ENCODE measurements around the gene FLNC. TPM values are rescaled to one million over a fixed set of nuclear protein-coding genes. Genes with fewer than 3 reads are reported as not detected.

Gene FLNC
- total and polyA plus RNA-seq, 2 donors from 2014 or later: 2.8 to 12.2 TPM

DNA sequence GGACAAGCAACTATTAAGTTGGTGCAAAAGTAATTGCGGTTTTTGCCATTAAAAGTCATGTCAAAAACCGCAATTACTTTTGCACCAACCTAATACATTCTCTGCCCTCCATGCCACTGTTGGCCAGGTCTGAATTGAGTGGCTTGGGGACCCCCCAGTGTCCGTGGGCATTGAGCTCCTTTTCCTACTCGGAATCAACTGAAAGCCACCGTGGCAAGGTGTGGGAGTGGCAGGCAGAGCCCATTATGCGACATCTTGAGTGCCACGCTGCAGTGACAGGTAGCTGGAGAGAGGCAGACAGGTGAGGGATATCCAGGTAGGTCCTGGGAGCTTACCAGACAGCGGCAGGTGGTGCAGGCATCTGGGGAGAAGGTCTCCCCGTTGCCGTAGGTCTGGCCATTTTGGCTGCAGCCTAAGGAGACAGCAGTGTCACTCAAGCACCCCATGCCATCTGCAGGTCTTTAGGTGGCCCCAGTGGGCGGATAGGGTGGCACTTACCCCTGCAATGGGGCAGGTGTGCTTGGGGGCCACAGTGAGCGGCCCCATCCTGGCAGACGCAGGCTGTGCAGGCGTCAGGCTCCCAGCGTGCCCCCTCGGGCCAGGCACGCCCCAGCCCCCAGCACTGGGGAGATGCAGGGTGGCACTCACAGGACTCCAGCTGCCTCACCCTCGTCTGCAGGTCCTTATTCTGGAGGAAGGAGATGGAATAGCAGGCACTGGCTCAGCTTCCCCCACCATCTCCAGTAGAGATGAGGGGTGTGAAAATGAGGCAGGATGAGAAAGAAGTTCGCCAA, 76.8 kb downstream of the FLNC start:
- no peak overlapping the region for H3K4me3 ChIP-seq (ENCODE audit: low read length in 3 of 3)
- H3K27ac ChIP-seq (ENCODE audit: low read depth in 2 of 2, low read length in 2 of 2): no peak overlapping the region
- H3K27me3 ChIP-seq (ENCODE audit: control insufficient read depth, insufficient read depth, low read length): no peaks in the 10 kb centered on the region
- intact Hi-C loops (cut with DNase I): no loop called here
- peaks cover 0 to 15% (median 5%) of the 10 kb centered on the region in 3 donors for H3K4me1 ChIP-seq (ENCODE audit: control insufficient read depth in 2 of 3, insufficient read depth in 2 of 3, low read depth in 1 of 3, low read length in 3 of 3)
- TF ChIP-seq, protein P1, sequence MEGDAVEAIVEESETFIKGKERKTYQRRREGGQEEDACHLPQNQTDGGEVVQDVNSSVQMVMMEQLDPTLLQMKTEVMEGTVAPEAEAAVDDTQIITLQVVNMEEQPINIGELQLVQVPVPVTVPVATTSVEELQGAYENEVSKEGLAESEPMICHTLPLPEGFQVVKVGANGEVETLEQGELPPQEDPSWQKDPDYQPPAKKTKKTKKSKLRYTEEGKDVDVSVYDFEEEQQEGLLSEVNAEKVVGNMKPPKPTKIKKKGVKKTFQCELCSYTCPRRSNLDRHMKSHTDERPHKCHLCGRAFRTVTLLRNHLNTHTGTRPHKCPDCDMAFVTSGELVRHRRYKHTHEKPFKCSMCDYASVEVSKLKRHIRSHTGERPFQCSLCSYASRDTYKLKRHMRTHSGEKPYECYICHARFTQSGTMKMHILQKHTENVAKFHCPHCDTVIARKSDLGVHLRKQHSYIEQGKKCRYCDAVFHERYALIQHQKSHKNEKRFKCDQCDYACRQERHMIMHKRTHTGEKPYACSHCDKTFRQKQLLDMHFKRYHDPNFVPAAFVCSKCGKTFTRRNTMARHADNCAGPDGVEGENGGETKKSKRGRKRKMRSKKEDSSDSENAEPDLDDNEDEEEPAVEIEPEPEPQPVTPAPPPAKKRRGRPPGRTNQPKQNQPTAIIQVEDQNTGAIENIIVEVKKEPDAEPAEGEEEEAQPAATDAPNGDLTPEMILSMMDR (IDR thresholded peaks at IDR 0.05; ENCODE audit: borderline replicate concordance, extremely low read depth, insufficient read depth): no peak
- no peaks in the 10 kb centered on the region for H3K9me3 ChIP-seq (ENCODE audit: control insufficient read depth in 2 of 3, insufficient read depth in 1 of 3, low read length in 3 of 3)
- FAIRE-seq (no peak), DNase-seq (no peak)
- H3K36me3 ChIP-seq (ENCODE audit: control insufficient read depth in 2 of 3, insufficient read depth in 3 of 3, low read length in 3 of 3): peaks cover 0 to 4% (median 0%) of the 10 kb centered on the region in 3 donors
- no peak overlapping the region for H3K9ac ChIP-seq (ENCODE audit: low read length in 3 of 3)

Other genes starting within 250 kb of the FLNC start
- gene GARIN1A, start 158.1 kb upstream of the FLNC start, total RNA-seq: 2.5 TPM
- 1.3 TPM for gene GARIN1A, start 158.1 kb upstream of the FLNC start, polyA plus RNA-seq (ENCODE audit: insufficient read depth, low read depth, low replicate concordance)
- 75.1 TPM for gene CALU, start 91.0 kb upstream of the FLNC start, total RNA-seq
- gene CALU, start 91.0 kb upstream of the FLNC start, polyA plus RNA-seq (ENCODE audit: insufficient read depth, low read depth, low replicate concordance): 32.9 TPM
- gene OPN1SW, start 54.6 kb upstream of the FLNC start, total RNA-seq: not detected
- not detected for gene OPN1SW, start 54.6 kb upstream of the FLNC start, polyA plus RNA-seq (ENCODE audit: insufficient read depth, low read depth, low replicate concordance)
- gene CCDC136, start 38.4 kb upstream of the FLNC start, total RNA-seq: 4.2 TPM
- gene CCDC136, start 38.4 kb upstream of the FLNC start, polyA plus RNA-seq (ENCODE audit: insufficient read depth, low read depth, low replicate concordance): 1.4 TPM
- gene ATP6V1F, start 32.5 kb downstream of the FLNC start, total RNA-seq: 161 TPM
- gene ATP6V1F, start 32.5 kb downstream of the FLNC start, polyA plus RNA-seq (ENCODE audit: insufficient read depth, low read depth, low replicate concordance): 684 TPM
- gene KCP, start 80.3 kb downstream of the FLNC start, total RNA-seq: 44.6 TPM
- 7.7 TPM for gene KCP, start 80.3 kb downstream of the FLNC start, polyA plus RNA-seq (ENCODE audit: insufficient read depth, low read depth, low replicate concordance)
- gene IRF5, start 107.5 kb downstream of the FLNC start, total RNA-seq: 27.1 TPM
- gene IRF5, start 107.5 kb downstream of the FLNC start, polyA plus RNA-seq (ENCODE audit: insufficient read depth, low read depth, low replicate concordance): 13.0 TPM
- 35.7 TPM for gene TNPO3, start 224.7 kb downstream of the FLNC start, total RNA-seq
- gene TNPO3, start 224.7 kb downstream of the FLNC start, polyA plus RNA-seq (ENCODE audit: insufficient read depth, low read depth, low replicate concordance): 20.1 TPM

Measured in kidney (tissue), 14 donors.